Mucosa of descending colon (tissue), 3 donors: ENCODE data around the gene FGD3. TPM values are rescaled to one million over a fixed set of nuclear protein-coding genes. Genes with fewer than 3 reads are reported as not detected.

Experiments
- ATAC-seq: fragments of 200-7000 bp; cut with Tn5 transposase; one replicate; pipeline ENCODE4 v1.9.1; 2020; ENCODE audit warnings: mild to moderate bottlenecking, moderate library complexity
- DNase-seq, 3 donors: peaks; one replicate each; pipeline ENCODE4 v3.0.0-alpha.2; 2020
- H3K36me3 ChIP-seq: fragments of 200-600 bp; one replicate; pipeline ENCODE4 v1.8.0; 2021; ENCODE audit warnings: low read depth, mild to moderate bottlenecking
- H3K4me1 ChIP-seq: fragments of 200-600 bp; one replicate; pipeline ENCODE4 v1.8.0; 2021; ENCODE audit warnings: low read depth, mild to moderate bottlenecking
- H3K4me3 ChIP-seq: fragments of 200-600 bp; one replicate; pipeline ENCODE4 v1.8.0; 2021; ENCODE audit warnings: mild to moderate bottlenecking
- H3K9me3 ChIP-seq: fragments of 200-600 bp; one replicate; pipeline ENCODE4 v1.8.0; 2021; ENCODE audit warnings: mild to moderate bottlenecking
- intact Hi-C, 2 donors: fragments of 100-400 bp; cut with DNase I in 1 of 2; cut with micrococcal nuclease in 1 of 2; formaldehyde crosslinking; loops; one replicate each; pipeline versions ENCODE4 v1.11.0 to v1.11.1; 2022; cut with DNase I, micrococcal nuclease
- total RNA-seq, 3 donors: library from RNA; stranded (reverse); fragmentation: NEBNext Ultra II Directional in 2 of 3; extraction: Animal tissue kit (Norgen Biotek cat#: 25700) in 2 of 3; gene quantifications; one replicate each; pipeline versions ENCODE4 v1.2.1 to v1.2.4, GENCODE V29; 2021 to 2023
- TF ChIP-seq, protein P1 (sequence below): fragments of 200-600 bp; IDR thresholded peaks from one replicate; pipeline ENCODE4 v1.8.0; 2022; ENCODE audit warnings: antibody characterized with exemption, mild to moderate bottlenecking
- donor health status: DM: no; HTN: no; CAD: no; lungs with moderate emphysema.
- donor health status: DM: no; HTN: no; CAD: no.
- donor health status: DM: no; HTN: yes; CAD: no.

FGD3 gene
- total RNA-seq, 3 donors from 2014 or later, result 3.3 to 5.4 (median 5.3) TPM

DNA sequence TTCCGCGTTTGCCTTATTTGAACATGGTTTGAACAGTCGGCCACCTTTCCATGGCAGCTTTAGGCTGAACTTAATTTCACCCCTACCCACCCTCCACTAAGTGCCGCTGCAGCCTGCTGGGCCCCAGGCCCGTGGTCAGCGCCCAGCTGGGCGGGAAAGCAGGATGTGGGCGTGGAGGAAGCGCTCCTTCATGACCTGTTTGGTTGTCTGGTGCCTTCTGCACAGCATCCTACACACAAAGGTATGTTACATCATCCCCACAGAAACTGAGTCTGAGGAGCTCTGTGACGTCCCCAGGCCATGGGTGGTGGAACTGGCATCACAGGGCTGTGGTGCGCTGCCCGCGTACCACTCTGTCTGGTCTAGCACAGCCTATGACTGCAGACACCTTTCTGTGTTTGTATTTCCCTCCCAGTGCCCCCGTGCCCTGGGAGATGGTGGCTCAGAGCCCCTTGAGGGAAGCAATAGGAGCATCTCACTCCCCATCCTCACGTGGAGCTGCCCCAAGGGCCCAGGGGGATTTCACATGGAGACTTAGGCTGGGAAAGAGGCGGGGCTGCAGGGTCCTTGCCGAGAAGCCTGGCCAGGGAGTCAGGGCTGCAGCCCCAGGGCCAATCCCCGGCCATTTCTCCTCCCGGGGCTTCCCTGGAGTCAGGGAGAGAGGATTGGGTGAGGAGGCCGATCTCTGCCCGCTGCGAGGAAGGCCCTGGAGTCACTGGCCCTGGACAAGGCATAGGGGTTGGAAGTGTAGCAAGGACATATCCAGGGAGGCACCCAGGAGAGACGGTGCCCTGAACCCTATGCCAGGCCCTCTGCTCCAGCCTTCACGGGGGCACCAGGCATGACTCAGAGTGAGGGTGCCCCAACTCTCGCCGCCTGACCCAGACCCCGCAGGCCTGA lies 73.7 kb downstream of the FGD3 start:
- Histone ChIP-seq H3K36me3 (no peaks in the 10 kb centered on the region), H3K9me3 (no peaks in the 10 kb centered on the region), H3K4me1 (no peaks in the 10 kb centered on the region), H3K4me3 (no peak overlapping the region)
- DNase-seq (peak in 1 of 3 donors; percentile 40), ATAC-seq (peak; percentile 32)
- intact Hi-C loops, result no loop called here
- TF ChIP-seq, protein P1, sequence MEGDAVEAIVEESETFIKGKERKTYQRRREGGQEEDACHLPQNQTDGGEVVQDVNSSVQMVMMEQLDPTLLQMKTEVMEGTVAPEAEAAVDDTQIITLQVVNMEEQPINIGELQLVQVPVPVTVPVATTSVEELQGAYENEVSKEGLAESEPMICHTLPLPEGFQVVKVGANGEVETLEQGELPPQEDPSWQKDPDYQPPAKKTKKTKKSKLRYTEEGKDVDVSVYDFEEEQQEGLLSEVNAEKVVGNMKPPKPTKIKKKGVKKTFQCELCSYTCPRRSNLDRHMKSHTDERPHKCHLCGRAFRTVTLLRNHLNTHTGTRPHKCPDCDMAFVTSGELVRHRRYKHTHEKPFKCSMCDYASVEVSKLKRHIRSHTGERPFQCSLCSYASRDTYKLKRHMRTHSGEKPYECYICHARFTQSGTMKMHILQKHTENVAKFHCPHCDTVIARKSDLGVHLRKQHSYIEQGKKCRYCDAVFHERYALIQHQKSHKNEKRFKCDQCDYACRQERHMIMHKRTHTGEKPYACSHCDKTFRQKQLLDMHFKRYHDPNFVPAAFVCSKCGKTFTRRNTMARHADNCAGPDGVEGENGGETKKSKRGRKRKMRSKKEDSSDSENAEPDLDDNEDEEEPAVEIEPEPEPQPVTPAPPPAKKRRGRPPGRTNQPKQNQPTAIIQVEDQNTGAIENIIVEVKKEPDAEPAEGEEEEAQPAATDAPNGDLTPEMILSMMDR, result no peak

- Histone ChIP-seq H3K4me1 (no peaks in the 10 kb centered on the region), H3K9me3 (no peaks in the 10 kb centered on the region), H3K4me3 (no peak overlapping the region), H3K36me3 (no peaks in the 10 kb centered on the region)
- intact Hi-C loops, result no loop called here
- TF ChIP-seq, protein P1, result no peak
- DNase-seq, result peak in 1 of 3 donors; percentile 28
- no peak for ATAC-seq
Observed at GRCh38 chr9:93022066-93022465, 74.7 kb downstream of the FGD3 start.

GRCh38 chr9:93022721-93023520 lies 75.6 kb downstream of the FGD3 start:
- intact Hi-C loops, result no loop called here
- TF ChIP-seq, protein P1, result no peak
- Histone ChIP-seq H3K4me3 (no peak overlapping the region), H3K9me3 (no peaks in the 10 kb centered on the region), H3K36me3 (no peaks in the 10 kb centered on the region), H3K4me1 (no peaks in the 10 kb centered on the region)
- DNase-seq (peak in 1 of 3 donors; percentile 36), ATAC-seq (no peak)

- ATAC-seq, result no peak
- TF ChIP-seq, protein P1, result no peak
Observed at GRCh38 chr9:93023521-93023815, 76.1 kb downstream of the FGD3 start.

DNA sequence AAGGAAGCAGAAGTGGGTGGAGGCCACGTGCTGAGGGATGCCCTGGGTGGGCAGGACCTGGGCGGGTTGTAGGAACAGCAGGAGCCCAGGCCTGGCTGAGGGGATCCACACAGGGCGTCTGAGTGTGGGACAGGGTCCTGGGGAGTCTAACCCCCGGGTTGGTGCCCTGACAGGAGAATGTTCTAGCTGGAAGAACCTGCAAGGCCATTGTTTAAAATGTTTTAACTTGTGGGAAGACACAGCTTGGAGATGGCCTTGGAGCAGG lies 77.3 kb downstream of the FGD3 start:
- H3K4me3 ChIP-seq, result no peak overlapping the region
- TF ChIP-seq, protein P1, result no peak
- intact Hi-C loops, result no loop called here
- DNase-seq (no peak), ATAC-seq (no peak)
- no peaks in the 10 kb centered on the region for H3K9me3 ChIP-seq
- no peaks in the 10 kb centered on the region for H3K36me3 ChIP-seq
- H3K4me1 ChIP-seq, result no peaks in the 10 kb centered on the region

More at GRCh38 chr9:93023521-93023815, 76.1 kb downstream of the FGD3 start:
- peak in 1 of 3 donors; percentile 22 for DNase-seq
- no peak overlapping the region for H3K4me3 ChIP-seq
- H3K36me3 ChIP-seq, result no peaks in the 10 kb centered on the region
- intact Hi-C loops, result no loop called here
- no peaks in the 10 kb centered on the region for H3K4me1 ChIP-seq
- H3K9me3 ChIP-seq, result no peaks in the 10 kb centered on the region
